A549 (cell line): ENCODE data around the gene PEAK3. TPM values are rescaled to one million over a fixed set of nuclear protein-coding genes. Genes with fewer than 3 reads are reported as not detected.
A peak's percentile ranks its signal among the peaks of the same experiment; 100 is the strongest.

ENCODE experiments used
- ATAC-seq, 2 experiments: fragments of 200-7000 bp in 1 of 2; fragments of >200 bp in 1 of 2; cut with Nextera tagmentation in 1 of 2; cut with Tn5 transposase in 1 of 2; 3 replicates each; pipeline versions ENCODE4 v1.8.0 to v1.9.1; 2018 to 2020; ENCODE audit warnings: mild to moderate bottlenecking in 1 of 2, moderate library complexity in 1 of 2
- CTCF ChIA-PET: fragments of 300-600 bp; sonication (Branson Sonifier 250); formaldehyde crosslinking; extraction: SDS; loops from one replicate; lab custom pipeline; 2021; ENCODE audit warnings: antibody characterized with exemption, inconsistent platforms; lab: Yijun Ruan, JAX
- POLR2A ChIA-PET: fragments of 350-600 bp; formaldehyde crosslinking; extraction: SDS; loops from one replicate; lab custom pipeline; 2021; ENCODE audit warnings: antibody characterized with exemption, inconsistent platforms; lab: Yijun Ruan, JAX
- DNase-seq, 2 experiments: peaks; one replicate each; pipeline versions ENCODE4 v3.0.0 to v3.0.0-alpha.2; 2011 to 2016; ENCODE audit warnings: low read depth in 1 of 2, low spot score in 1 of 2
- FAIRE-seq: peaks from 2 replicates; lab custom pipeline; 2011; peaks lifted over from hg19 to GRCh38; lab: Jason Lieb, UNC
- H3K27ac ChIP-seq, 2 experiments: fragments of >200 bp; sonication (Bioruptor Twin); formaldehyde crosslinking; 3 replicates each; pipeline ENCODE4 v1.5.1; 2016 to 2017
- H3K4me1 ChIP-seq: fragments of >200 bp; sonication (Bioruptor Twin); formaldehyde crosslinking; 3 replicates; pipeline ENCODE4 v1.6.1; 2016
- H3K4me2 ChIP-seq: fragments of >200 bp; sonication (Bioruptor Twin); formaldehyde crosslinking; 3 replicates; pipeline ENCODE4 v1.6.1; 2016
- H3K4me3 ChIP-seq: fragments of >200 bp; sonication (Bioruptor Twin); formaldehyde crosslinking; 3 replicates; pipeline ENCODE4 v1.5.1; 2016
- H3K9me3 ChIP-seq: fragments of >200 bp; sonication (Bioruptor Twin); formaldehyde crosslinking; 3 replicates; pipeline ENCODE4 v1.6.1; 2016
- ATOH8 ChIP-seq: fragments of 250-450 bp; sonication (Bioruptor Pico); IDR thresholded peaks from 2 replicates; pipeline ENCODE4 v1.5.0; 2020; ENCODE audit warnings: low read depth, mild to moderate bottlenecking, moderate library complexity
- BCL3 ChIP-seq: fragments of >200 bp; sonication (Bioruptor Twin); formaldehyde crosslinking; IDR thresholded peaks from 3 replicates; pipeline ENCODE4 v1.6.1; 2016
- CBX8 ChIP-seq: fragments of 200-600 bp; sonication (generic); IDR thresholded peaks from 2 replicates; pipeline ENCODE4 v1.6.1; 2016
- EHMT2 ChIP-seq: fragments of 200-600 bp; sonication (generic); IDR thresholded peaks from 2 replicates; pipeline ENCODE4 v1.6.1; 2016; ENCODE audit warnings: antibody characterized with exemption, low read depth, mild to moderate bottlenecking, moderate library complexity
- ESRRA ChIP-seq: fragments of 150-350 bp; IDR thresholded peaks from 2 replicates; pipeline ENCODE4 v1.6.1; 2014; ENCODE audit warnings: mild to moderate bottlenecking, low read length, borderline replicate concordance
- FOSL2 ChIP-seq, 2 experiments: fragments of 450-650 bp in 1 of 2; fragments of >200 bp in 1 of 2; sonication (Bioruptor Twin) in 1 of 2; formaldehyde crosslinking; IDR thresholded peaks; 2 replicates each; pipeline versions ENCODE4 v1.5.0 to v1.6.1; 2016 to 2020; ENCODE audit warnings: mild to moderate bottlenecking in 1 of 2, moderate library complexity in 1 of 2
- HDAC2 ChIP-seq: fragments of 200-600 bp; sonication (generic); IDR thresholded peaks from 2 replicates; pipeline ENCODE4 v1.6.1; 2016
- HEYL ChIP-seq: fragments of 250-450 bp; sonication (Bioruptor Pico); IDR thresholded peaks from 2 replicates; pipeline ENCODE4 v1.8.0; 2021; ENCODE audit warnings: mild to moderate bottlenecking, moderate library complexity
- JUNB ChIP-seq: fragments of >200 bp; sonication (Bioruptor Twin); formaldehyde crosslinking; IDR thresholded peaks from 2 replicates; pipeline ENCODE4 v1.6.1; 2016
- KDM5A ChIP-seq: fragments of 200-600 bp; sonication (generic); IDR thresholded peaks from 2 replicates; pipeline ENCODE4 v1.6.1; 2016; ENCODE audit warnings: antibody characterized with exemption, mild to moderate bottlenecking
- RFX5 ChIP-seq: fragments of 450-650 bp; IDR thresholded peaks from 2 replicates; pipeline ENCODE4 v1.7.1; 2014; ENCODE audit warnings: antibody characterized with exemption, mild to moderate bottlenecking, moderate library complexity
- TFCP2L1 ChIP-seq: fragments of 250-450 bp; sonication (Bioruptor Pico); IDR thresholded peaks from 2 replicates; pipeline ENCODE4 v1.5.0; 2021; ENCODE audit warnings: mild to moderate bottlenecking
- ZFP36 ChIP-seq: fragments of 450-650 bp; IDR thresholded peaks from 2 replicates; pipeline ENCODE4 v1.6.1; 2014; ENCODE audit warnings: borderline replicate concordance; ENCODE audit not compliant: partially characterized antibody
- ZSCAN20 ChIP-seq: fragments of 250-450 bp; sonication (Bioruptor Pico); IDR thresholded peaks from 2 replicates; pipeline ENCODE4 v1.8.0; 2022; ENCODE audit warnings: mild to moderate bottlenecking, moderate library complexity
- WGBS: methylation state at CpG from one replicate; pipeline ENCODE4 v1.1.6; 2017; ENCODE audit errors: missing lambda C conversion rate; 5-methylcytosine and 5-hydroxymethylcytosine counted together
- polyA plus RNA-seq, 4 experiments: library from polyadenylated mRNA; depleted of rRNA in 3 of 4; stranded (reverse); fragments of >200 nt; fragmentation: RNase III in 1 of 4; extraction: RNeasy Plus Mini Kit Qiagen cat#74134 plus additional on column Dnase treatment in 1 of 4; gene quantifications; 2 replicates in 3 of 4; 3 replicates in 1 of 4; pipeline ENCODE4 v1.2.3, GENCODE V29; 2011 to 2017

Gene PEAK3
- polyA plus RNA-seq, 2 of the 4 experiments (the other 2 are of a cell fraction), result not detected

DNA sequence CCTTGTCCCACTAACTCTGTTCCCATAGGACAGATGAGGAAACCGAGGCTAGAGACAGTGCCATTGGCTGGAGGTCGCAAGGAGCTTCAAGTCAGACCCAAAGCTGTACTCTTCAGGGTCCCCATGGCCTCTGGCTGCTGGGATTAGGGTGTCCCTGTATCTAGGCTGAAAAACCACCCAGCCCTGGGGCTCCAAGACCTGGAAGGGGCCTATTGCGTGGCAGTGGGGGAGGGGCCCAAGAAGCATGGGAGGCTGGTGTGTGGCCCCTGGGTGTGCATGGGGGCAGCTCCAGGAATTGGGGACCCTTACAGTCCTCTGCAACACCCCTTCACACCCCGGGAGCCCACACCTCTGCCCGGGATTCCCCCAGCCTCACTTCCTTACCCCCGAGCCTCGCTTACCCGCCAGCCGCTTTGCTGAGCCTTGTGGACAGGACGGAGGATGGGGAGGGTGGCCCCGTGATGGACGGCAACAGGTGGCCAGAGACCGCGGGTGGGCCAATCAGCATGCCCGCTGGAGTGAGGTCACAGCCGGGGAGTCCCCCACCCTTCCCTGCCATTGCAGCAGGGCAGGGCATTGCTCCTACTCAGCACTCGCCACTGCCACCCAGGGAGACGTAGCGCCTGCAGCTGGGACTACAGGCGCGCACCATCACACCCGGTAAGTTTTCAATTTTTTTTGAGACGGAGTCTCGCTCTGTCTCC is 25.8 kb downstream of the PEAK3 start, which contains the start of gene JSRP1:
Gene JSRP1, minus strand, starts transcription at position 436 of the 704 bp plus-strand sequence. CDS start 1,103 bp downstream, outside the sequence.
- POLR2A ChIA-PET, result no interaction called here
- DNase-seq (no peak), ATAC-seq (no peak), FAIRE-seq (no peak)
- Histone ChIP-seq H3K4me3 (no peak within 1 kb of the TSS), H3K27ac (no peak within 1 kb of the TSS), H3K4me1 (peaks cover 9% of the 10 kb centered on the region), H3K9me3 (no peaks in the 10 kb centered on the region), H3K4me2 (no peak within 1 kb of the TSS)
- CTCF ChIA-PET, result no interaction called here
- TF ChIP-seq EHMT2, result no peak
- no peak for TF ChIP-seq ESRRA
- no peak for TF ChIP-seq JUNB
- no peak for TF ChIP-seq FOSL2 (IDR thresholded peaks at IDR 0.05)
- no peak for TF ChIP-seq FOSL2 (CRISPR knock-in tag; IDR thresholded peaks at IDR 0.05)
- WGBS, result 96% methylated on average over 10 of the region's 24 CpGs

DNA sequence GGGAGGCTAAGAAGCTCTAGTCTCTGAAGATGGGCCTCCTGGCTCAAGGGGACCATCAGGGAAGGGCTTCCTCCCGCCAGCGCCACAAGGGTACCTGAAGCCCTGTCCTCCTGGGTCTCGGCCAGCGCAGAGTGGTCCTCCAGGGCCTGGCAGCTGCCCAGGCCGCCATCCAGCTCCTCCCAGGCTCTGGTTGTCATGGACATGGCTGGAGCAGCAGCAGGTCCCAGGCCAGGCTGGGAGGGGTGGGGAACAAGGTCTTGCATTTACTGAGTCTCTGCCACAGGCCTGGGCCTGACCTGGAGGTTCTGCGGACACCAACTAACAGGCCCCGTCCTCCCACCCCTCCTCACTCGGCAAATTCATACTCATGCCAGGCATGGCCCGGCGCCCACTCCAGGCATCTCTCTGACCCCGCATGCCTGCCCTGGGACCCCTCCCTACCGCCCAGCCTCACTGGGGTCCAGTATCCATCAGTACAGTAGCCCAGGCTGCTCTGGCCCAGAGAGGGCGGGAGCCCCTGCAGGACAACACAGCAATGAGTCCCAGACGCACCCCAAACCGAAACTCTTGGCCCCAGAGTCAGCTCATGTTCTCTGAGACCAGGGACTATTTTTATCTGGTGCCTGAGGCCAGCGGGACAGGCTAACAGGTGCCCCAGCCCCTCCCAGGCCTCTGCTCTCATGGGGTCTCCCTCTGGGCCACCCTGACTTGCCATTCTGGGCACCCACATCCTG is 26.7 kb downstream of the PEAK3 start:
- H3K4me1 ChIP-seq, result peaks cover 9% of the 10 kb centered on the region
- ChIA-PET CTCF (interaction anchor here (0.5 to 1.5 kb wide), 3 partner anchors 16 to 236 kb away, joined by 3 to 5 read pairs (median 4); partner anchors contain the start of gene PLEKHJ1), POLR2A (no interaction called here)
- no peak for DNase-seq
- no peak overlapping the region for H3K4me2 ChIP-seq
- no peak overlapping the region for H3K27ac ChIP-seq
- ATAC-seq, result peak; percentile 5 to 7; a peak in 1 of 6 replicates
- FAIRE-seq, result no peak
- no peak overlapping the region for H3K4me3 ChIP-seq
- TF ChIP-seq RFX5, result no peak
- no peak for TF ChIP-seq KDM5A
- no peak for TF ChIP-seq ZFP36
- no peak for TF ChIP-seq HDAC2
- no peak for TF ChIP-seq CBX8
- H3K9me3 ChIP-seq, result no peaks in the 10 kb centered on the region
- WGBS, result 91% methylated on average over 9 of the region's 16 CpGs

- H3K4me3 ChIP-seq, result no peak overlapping the region
- H3K4me1 ChIP-seq, result peaks cover 2% of the 10 kb centered on the region; the same call in 2 of the 3 replicates
- no peak for FAIRE-seq
- H3K27ac ChIP-seq, result no peak overlapping the region
- TF ChIP-seq ZSCAN20 (CRISPR knock-in tag), result no peak
- no peak for TF ChIP-seq ATOH8 (CRISPR knock-in tag)
- no peak for TF ChIP-seq HEYL (CRISPR knock-in tag)
- TF ChIP-seq TFCP2L1 (CRISPR knock-in tag), result no peak
- TF ChIP-seq BCL3, result no peak
- TF ChIP-seq, all 56 proteins: peak for 0
- 85% methylated on average over 13 of the region's 20 CpGs for WGBS
- peak in 1 of 2 experiments; percentile 3; a peak in 2 of 6 replicates for ATAC-seq
- ChIA-PET POLR2A (no interaction called here), CTCF (interaction anchor here (0.7 to 1.5 kb wide), 3 partner anchors 15 to 99 kb away, joined by 3 to 5 read pairs (median 4); partner anchors contain the start of gene PLEKHJ1)
- no peaks in the 10 kb centered on the region for H3K9me3 ChIP-seq
- DNase-seq, result no peak
- no peak overlapping the region for H3K4me2 ChIP-seq
Measured at GRCh38 chr19:2254064-2254872, 27.7 kb downstream of the PEAK3 start.
